ENCODE measurements around the gene PIGQ.

DNA sequence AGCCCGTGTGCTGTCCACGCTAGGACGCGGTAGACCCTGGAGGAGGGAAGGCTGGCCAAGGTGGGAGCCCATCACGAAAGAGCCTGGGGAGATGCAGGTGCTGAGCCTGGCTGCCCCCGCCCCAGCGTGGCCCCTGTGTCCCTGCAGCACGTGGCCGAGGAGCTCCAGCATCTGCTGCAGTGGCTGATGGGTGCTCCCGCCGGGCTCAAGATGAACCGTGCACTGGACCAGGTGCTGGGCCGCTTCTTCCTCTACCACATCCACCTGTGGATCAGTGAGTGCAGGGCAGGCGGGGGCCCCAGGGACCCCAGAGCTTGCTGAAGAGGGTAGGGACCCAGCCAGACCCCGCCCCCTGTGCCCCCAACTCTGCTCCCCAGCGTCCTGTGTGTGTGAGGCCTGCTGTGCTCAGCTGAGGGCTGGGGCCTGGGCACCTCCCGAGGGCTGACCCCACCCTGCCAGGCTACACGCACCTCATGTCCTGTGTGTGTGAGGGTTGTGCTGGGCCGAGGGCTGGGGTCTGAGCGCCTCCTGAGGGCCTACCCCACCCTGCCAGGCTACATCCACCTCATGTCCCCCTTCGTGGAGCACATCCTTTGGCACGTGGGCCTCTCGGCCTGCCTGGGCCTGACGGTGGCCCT, 8.6 kb downstream of the PIGQ start:
- TF ChIP-seq POLR2A (IDR thresholded peaks at IDR 0.05; ENCODE audit: low read length) = no peak
- no peak for TF ChIP-seq SREBF2 (IDR thresholded peaks at IDR 0.05)
- TF ChIP-seq HOXA7 (CRISPR knock-in tag; IDR thresholded peaks at IDR 0.05) = no peak
